ENCODE results near the gene NAXD.

DNA sequence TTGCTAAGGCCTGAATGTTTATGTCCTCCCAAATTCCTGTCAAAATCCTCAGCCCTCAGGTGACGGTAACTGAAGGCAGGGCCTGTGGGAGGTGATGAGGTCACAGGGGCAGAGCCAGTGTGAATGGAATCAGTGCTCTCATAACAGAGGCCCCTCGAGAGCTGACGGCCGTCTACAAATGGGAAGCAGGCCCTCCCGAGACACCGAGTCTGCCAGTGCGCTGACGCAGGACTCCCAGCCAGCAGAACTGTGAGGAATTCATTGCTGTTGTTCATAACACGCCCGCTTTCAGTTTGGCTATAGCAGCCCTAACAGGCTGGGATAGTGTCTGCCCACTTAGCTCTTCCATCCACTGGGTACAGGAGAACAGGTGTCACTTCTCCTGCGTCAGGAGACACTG is 49.3 kb downstream of the NAXD start:
- no peak for TF ChIP-seq FOXM1 (IDR thresholded peaks at IDR 0.05; ENCODE audit: borderline replicate concordance)
- no peak for TF ChIP-seq SP1 (IDR thresholded peaks at IDR 0.05)
- no peak for TF ChIP-seq FOXA1 (IDR thresholded peaks at IDR 0.05)
- TF ChIP-seq FOXK2 (IDR thresholded peaks at IDR 0.05), result no peak
- TF ChIP-seq ELF4 (IDR thresholded peaks at IDR 0.05), result no peak
- no peak for TF ChIP-seq SUZ12 (IDR thresholded peaks at IDR 0.05)
- no peak for TF ChIP-seq BHLHE40 (IDR thresholded peaks at IDR 0.05; ENCODE audit: borderline replicate concordance)
- TF ChIP-seq NFRKB (IDR thresholded peaks at IDR 0.05), result no peak
- no peak for TF ChIP-seq LEF1 (IDR thresholded peaks at IDR 0.05; ENCODE audit: borderline replicate concordance)
- TF ChIP-seq TARDBP (IDR thresholded peaks at IDR 0.05), result no peak
- TF ChIP-seq ARNT (IDR thresholded peaks at IDR 0.05), result no peak
- TF ChIP-seq ZNF384 (IDR thresholded peaks at IDR 0.05), result no peak
- no peak for TF ChIP-seq HDGF (IDR thresholded peaks at IDR 0.05; ENCODE audit: borderline replicate concordance)
- TF ChIP-seq CTBP1 (IDR thresholded peaks at IDR 0.05; ENCODE audit: borderline replicate concordance), result no peak
